Bone marrow (tissue), 2 donors: ENCODE measurements around the gene SIGMAR1.

Source experiments
- DNase-seq, 2 donors: peaks; one replicate each; lab custom pipeline; 2025; lab: John Stamatoyannopoulos, UW

SIGMAR1 gene

GRCh38 chr9:34603610-34604231 lies 33.9 kb downstream of the SIGMAR1 start:
- DNase-seq, result peak; percentile 41 to 54

GRCh38 chr9:34601937-34602573 lies 35.5 kb downstream of the SIGMAR1 start:
- DNase-seq, result no peak

DNA sequence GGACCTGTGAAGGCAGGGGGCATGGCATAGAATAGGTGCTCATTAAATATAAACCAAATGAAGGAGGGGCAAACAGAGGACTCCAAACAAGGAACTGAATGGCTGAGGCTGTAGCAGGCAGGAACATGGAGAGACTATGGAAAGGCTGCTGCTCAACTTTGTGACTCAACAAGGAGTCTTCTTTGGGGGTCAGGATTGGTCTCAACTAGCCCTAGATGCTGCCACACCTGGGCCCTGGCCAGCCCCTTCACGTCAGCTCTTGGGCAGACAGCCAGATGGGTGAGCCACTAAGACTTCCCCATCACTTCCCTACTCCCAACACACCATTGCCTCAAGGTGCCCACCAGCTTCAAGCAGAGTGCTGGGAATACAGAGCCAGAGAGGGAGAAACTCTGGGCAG lies 36.7 kb downstream of the SIGMAR1 start:
- no peak for DNase-seq

DNA sequence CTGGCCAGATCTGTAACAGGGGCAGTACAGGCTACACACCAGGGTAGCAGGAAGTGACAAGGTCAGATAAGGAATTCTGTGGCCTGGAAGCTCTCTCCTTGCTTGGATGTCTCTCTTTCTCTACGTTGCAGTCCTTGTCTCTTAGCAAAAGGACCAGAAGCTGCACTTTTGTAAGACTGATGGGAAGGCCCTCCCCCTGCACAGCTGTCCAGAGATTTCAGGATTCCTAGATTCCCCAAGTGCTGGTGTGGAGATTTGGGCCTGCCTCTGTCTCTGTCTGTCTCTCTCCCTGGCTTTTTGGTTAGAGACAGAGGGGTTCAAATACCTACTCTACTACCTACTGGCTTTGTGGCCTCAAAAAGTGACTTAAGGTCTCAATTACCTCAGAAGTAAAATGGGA lies 38.0 kb downstream of the SIGMAR1 start:
- no peak for DNase-seq

DNA sequence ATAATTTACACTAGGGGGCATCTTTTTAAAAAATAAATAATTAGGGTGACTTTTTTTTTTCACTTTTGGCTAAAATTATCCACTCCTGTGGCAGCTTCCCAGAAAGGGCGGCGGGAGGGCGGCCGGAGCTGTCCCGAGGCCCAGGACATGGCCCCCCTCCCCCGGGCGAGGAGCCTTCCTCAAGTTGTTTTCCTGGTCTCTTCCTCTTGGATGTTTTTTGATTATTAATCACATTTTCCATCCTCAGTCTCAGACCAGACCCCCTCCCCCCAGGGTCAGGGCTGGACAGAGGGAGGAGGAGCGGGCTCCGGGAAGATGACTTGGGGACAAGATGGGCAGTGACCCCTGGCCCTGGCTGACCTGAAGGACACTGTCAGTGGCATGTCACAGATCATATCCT lies 43.4 kb downstream of the SIGMAR1 start:
- no peak for DNase-seq

GRCh38 chr9:34592895-34593601 lies 44.5 kb downstream of the SIGMAR1 start:
- no peak for DNase-seq

DNA sequence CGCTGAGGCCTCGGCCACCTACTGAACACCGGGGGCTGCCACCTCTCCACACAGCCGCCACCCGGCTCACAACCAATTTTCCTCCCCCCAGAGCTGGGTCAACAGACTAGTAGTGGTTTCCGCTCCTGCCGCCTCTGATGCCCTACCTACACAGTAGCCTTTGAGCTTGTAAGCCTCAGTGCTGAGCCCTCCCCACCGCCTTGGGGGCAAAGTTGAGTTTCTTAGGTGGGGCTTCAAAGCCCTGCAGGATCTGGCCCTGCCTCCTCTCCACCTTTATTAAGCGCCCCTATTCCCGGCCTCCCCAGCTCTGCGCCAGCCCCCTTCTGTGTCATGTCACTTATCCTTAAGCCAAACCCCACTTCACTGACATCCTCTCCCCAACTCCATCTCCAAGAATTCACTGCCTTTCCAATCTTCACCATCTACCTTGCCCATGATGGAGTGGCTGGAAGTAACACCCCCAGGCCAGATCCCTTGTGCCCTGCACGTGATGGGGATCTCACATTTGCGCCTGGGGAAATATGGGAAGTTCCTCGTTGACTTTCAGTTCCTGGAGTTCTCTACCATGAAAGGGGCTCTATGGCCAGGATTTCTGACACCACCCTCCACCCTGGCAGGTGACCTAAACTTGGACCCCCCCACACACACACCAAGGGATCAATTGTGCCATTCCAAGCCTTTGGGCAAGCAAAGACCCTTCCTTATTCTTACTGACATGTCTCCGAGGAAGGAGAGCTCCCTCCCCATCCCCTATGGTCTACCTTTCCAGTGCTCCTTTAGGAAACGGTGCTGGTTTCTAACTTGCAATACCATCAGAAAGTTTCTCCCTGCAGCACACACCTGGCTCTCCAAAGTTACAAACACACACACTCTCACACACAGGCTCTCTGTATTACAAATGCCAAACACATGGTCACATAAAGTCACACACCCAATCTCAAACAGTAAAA lies 45.4 kb downstream of the SIGMAR1 start:
- DNase-seq, result no peak

- DNase-seq, result peak; percentile 31 to 51
Observed at GRCh38 chr9:34591248-34591916, 46.2 kb downstream of the SIGMAR1 start.

DNA sequence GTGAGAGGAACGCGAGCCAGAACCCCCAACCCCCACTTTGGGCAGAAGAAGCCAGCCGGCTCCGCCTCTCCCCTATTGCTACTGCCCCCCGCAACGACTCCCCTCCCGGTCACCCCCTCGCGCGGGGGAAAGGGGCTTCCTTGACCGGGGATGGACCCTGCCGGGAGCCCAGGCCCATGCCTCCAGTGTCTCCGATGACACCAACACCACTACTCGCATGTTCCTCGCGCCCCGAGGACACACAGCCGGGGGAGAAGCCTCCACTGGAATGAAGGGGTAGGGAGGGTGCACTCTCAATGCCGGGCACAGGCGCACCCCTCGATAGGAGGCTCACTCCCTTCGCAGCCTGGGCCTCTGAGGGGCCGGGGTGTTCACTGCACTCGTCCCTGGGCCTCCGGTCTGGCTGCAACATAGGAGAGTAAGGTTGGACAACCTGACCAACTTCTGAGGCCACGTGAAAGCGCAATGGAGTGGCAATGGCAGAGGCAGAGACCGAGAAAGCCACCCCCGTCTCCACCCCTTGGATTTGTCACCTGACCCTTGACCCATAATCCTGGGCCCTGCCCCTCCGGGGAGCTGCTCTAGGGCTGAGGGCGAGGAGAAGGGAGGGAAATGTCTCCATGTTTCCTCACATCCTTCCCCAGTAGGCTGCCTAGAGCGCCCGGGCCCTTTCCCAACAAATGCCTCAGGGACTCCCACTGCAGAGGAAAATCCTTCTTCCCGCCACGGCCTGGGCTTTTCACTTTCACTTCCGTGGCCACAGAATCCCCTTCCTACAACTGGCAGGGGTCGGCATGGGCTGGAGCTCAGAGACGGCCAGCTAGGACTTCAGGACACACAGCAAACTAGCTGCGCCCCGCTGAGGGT lies 47.0 kb downstream of the SIGMAR1 start:
- DNase-seq, result no peak

GRCh38 chr9:34589636-34590380 lies 47.8 kb downstream of the SIGMAR1 start, which contains the start of gene CNTFR:
Gene CNTFR, minus strand, starts transcription at chr9:34589724. Its CDS starts 20,743 bp downstream, at chr9:34568981.
- DNase-seq, result no peak

DNA sequence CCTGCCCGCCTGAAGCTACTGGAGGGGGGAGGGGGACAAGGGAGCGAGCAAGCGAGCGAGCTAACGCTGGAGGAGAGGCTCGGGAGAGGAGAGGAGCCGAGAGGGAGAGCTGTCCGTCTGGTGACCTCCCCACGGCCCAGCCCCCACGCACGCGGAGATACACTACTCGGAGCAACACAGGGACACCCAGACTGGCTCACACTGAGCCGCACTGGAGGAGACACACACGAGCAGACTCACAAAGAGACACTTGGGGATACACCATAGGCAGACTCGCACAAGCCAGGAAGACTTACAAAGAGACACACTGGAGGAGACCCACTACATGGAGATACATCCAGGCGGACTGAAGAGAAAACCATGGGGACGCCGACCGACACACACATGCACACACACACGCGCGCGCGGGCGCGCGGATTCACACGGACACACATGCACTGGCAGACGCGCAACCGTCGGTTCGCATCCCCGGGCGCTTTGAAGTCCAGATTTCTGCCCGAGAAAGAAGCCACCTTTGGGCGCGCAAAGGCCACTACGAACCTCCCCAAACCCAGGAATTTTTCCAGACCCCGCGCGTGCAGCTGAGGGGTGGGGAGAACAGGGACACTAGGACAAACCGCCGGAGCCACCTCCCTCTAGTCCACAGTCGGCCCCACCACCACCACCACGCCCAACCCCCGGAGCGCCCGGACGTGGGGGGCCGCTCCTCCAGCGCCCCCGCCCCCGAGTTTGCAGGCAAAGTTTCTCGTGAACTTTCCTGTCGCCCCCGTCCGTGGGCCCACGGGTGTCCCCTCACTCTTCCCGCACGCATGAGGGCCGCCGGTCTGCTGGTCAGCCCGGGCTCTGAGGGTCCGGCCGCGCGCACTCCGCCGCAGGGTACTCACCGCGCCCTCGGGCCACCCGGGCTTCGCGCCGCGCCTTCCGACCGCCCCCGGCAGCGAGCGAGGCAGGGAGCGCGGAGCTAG lies 48.6 kb downstream of the SIGMAR1 start:
- no peak for DNase-seq

DNA sequence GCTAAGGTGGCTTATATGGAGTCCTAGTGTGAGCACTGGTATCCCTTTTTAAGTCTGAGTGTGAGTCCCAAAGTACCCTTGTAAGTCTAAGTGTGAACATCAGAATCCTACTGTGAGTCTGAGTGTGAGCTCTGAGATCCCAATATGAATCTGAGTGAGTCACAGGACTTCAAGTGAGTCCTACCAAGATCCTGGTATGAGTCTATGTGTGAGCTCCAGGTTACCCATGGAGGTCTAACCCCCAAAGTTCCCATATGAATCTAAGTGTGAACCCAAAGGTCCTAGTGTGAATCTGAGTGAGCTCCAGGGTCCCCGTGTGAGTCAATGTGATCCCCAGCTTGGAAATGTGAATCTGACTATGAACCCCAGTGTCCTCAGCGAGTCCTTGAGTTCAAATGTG lies 50.3 kb downstream of the SIGMAR1 start:
- DNase-seq, result no peak

DNA sequence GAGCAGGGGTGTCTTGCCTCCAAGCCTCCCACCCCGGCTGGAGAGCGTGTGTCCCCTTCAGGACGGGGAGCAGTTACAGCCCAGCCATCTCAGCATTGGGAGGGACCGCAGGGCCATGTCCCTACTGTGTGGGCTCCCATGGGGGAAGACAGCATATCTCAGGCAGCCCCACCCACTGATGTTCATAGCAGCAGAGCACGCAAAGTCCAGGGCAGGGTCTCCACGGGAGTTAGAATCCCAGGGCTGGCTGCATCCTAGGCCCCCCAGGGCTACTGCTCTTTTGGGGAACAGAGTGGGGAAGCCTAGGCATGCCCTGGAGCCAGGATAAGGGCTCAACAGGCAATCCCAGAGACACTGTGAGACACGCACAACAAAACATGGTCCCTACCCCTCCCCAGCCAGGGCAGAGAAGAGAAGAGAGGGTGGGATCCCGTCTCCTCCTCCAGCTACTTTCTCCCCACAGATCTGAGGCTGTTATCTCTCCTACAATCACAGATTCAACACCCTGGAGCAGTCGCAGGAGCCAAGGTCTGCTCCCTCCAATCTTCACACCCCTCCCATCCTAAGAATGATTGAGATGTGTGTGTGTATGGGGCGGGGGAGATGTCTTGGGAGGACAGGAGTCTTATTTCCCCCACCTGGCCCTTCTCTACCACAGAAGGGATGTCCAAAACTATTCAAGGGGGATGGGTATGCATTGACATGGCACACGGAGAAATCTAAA lies 51.5 kb downstream of the SIGMAR1 start:
- no peak for DNase-seq

- DNase-seq, result no peak
Observed at GRCh38 chr9:34584970-34585369, 52.6 kb downstream of the SIGMAR1 start.
